ENCODE measurements around the gene MCU. TPM values are rescaled to one million over a fixed set of nuclear protein-coding genes. Genes with fewer than 3 reads are reported as not detected.

The MCU gene
- total and polyA plus RNA-seq, 2 donors (not counting 1 experiment from before 2014, with no cell fraction given), result 11.7 to 21.1 TPM

GRCh38 chr10:72818076-72818475 is 126.1 kb downstream of the MCU start:
- H3K4me1 ChIP-seq (ENCODE audit: control insufficient read depth in 2 of 2, insufficient read depth in 2 of 2, low read length in 2 of 2), result no peaks in the 10 kb centered on the region
- H3K36me3 ChIP-seq (replicated peaks in 1 of 2; ENCODE audit: control extremely low read depth in 1 of 2, control insufficient read depth in 1 of 2, extremely low read depth in 1 of 2, insufficient read depth in 2 of 2, low read length in 1 of 2), result no peaks in the 10 kb centered on the region
- no peak overlapping the region for H3K9ac ChIP-seq (ENCODE audit: low read length)
- ATAC-seq (ENCODE audit: low read depth) (no peak), DNase-seq (no peak)
- Mint-ChIP-seq H3K27ac (no peak overlapping the region), H3K4me1 (peaks cover 6% of the 10 kb centered on the region), H3K27me3 (no peaks in the 10 kb centered on the region), H3K9me3 (ENCODE audit: insufficient read depth) (no peaks in the 10 kb centered on the region), H3K4me3 (no peak overlapping the region)
- H3K9me3 ChIP-seq (ENCODE audit: control extremely low read depth in 1 of 3, control insufficient read depth in 2 of 3, insufficient read depth in 1 of 3, low read length in 2 of 3), result peaks cover 0 to 3% (median 1%) of the 10 kb centered on the region in 3 donors
- CTCF ChIA-PET, result no interaction called here
- intact Hi-C loops (cut with micrococcal nuclease), result no loop called here
- H3K4me3 ChIP-seq (ENCODE audit: control extremely low read depth in 1 of 5, extremely low read depth in 1 of 5, insufficient read depth in 1 of 5, low read depth in 2 of 5, low read length in 4 of 5), result no peak overlapping the region
- H4K20me1 ChIP-seq (ENCODE audit: control insufficient read depth, insufficient read depth, low read length, poor library complexity, severe bottlenecking), result no peaks in the 10 kb centered on the region
- no CpG with 5 or more reads among the region's 2 CpGs for whole genome bisulfite sequencing (ENCODE audit: insufficient coverage)
- H3K4me2 ChIP-seq (replicated peaks; ENCODE audit: low read depth, low read length, poor library complexity, severe bottlenecking), result no peak overlapping the region
- TF ChIP-seq EZH2 (IDR thresholded peaks at IDR 0.05; ENCODE audit: borderline replicate concordance, insufficient read depth, low read depth, low read length, poor library complexity, severe bottlenecking) (no peak), CTCF (IDR thresholded peaks at IDR 0.05) (no peak)
- POLR2A ChIA-PET, result no interaction called here
- H3K27me3 ChIP-seq (replicated peaks in 1 of 4; ENCODE audit: control extremely low read depth in 1 of 4, control insufficient read depth in 3 of 4, insufficient read depth in 4 of 4, low read length in 3 of 4), result no peaks in the 10 kb centered on the region
- no peak overlapping the region for H3K27ac ChIP-seq (ENCODE audit: low read length in 2 of 2)
- no peak overlapping the region for H2AFZ ChIP-seq (ENCODE audit: insufficient read depth, low read depth, low read length, poor library complexity, severe bottlenecking)
- H3K79me2 ChIP-seq (ENCODE audit: control insufficient read depth, insufficient read depth, low read length), result no peaks in the 10 kb centered on the region

- Histone ChIP-seq H3K4me2 (replicated peaks; ENCODE audit: low read depth, low read length, poor library complexity, severe bottlenecking) (no peak overlapping the region), H3K4me3 (ENCODE audit: control extremely low read depth in 1 of 5, extremely low read depth in 1 of 5, insufficient read depth in 1 of 5, low read depth in 2 of 5, low read length in 4 of 5) (no peak overlapping the region), H3K27me3 (replicated peaks in 1 of 4; ENCODE audit: control extremely low read depth in 1 of 4, control insufficient read depth in 3 of 4, insufficient read depth in 4 of 4, low read length in 3 of 4) (no peaks in the 10 kb centered on the region), H3K27ac (ENCODE audit: low read length in 2 of 2) (no peak overlapping the region), H3K9me3 (ENCODE audit: control extremely low read depth in 1 of 3, control insufficient read depth in 2 of 3, insufficient read depth in 1 of 3, low read length in 2 of 3) (peaks cover 0 to 3% (median 1%) of the 10 kb centered on the region in 3 donors), H3K4me1 (ENCODE audit: control insufficient read depth in 2 of 2, insufficient read depth in 2 of 2, low read length in 2 of 2) (no peaks in the 10 kb centered on the region), H4K20me1 (ENCODE audit: control insufficient read depth, insufficient read depth, low read length, poor library complexity, severe bottlenecking) (no peaks in the 10 kb centered on the region), H3K36me3 (replicated peaks in 1 of 2; ENCODE audit: control extremely low read depth in 1 of 2, control insufficient read depth in 1 of 2, extremely low read depth in 1 of 2, insufficient read depth in 2 of 2, low read length in 1 of 2) (no peaks in the 10 kb centered on the region), H2AFZ (ENCODE audit: insufficient read depth, low read depth, low read length, poor library complexity, severe bottlenecking) (no peak overlapping the region), H3K9ac (ENCODE audit: low read length) (no peak overlapping the region), H3K79me2 (ENCODE audit: control insufficient read depth, insufficient read depth, low read length) (no peaks in the 10 kb centered on the region)
- ATAC-seq (ENCODE audit: low read depth), result no peak
- no peak overlapping the region for H3K4me3 Mint-ChIP-seq
- ChIA-PET CTCF (no interaction called here), POLR2A (no interaction called here)
- no peaks in the 10 kb centered on the region for H3K27me3 Mint-ChIP-seq
- intact Hi-C loops (cut with micrococcal nuclease), result no loop called here
- peaks cover 8% of the 10 kb centered on the region for H3K4me1 Mint-ChIP-seq
- no peak overlapping the region for H3K27ac Mint-ChIP-seq
- no peak for DNase-seq
- H3K9me3 Mint-ChIP-seq (ENCODE audit: insufficient read depth), result no peaks in the 10 kb centered on the region
- no CpG with 5 or more reads among the region's 1 CpG for WGBS (ENCODE audit: insufficient coverage)
- TF ChIP-seq EZH2 (IDR thresholded peaks at IDR 0.05; ENCODE audit: borderline replicate concordance, insufficient read depth, low read depth, low read length, poor library complexity, severe bottlenecking) (no peak), CTCF (IDR thresholded peaks at IDR 0.05) (no peak)
Observed at GRCh38 chr10:72819053-72819452, 127.1 kb downstream of the MCU start.

Data from B cell (primary cell).